ENCODE results near the gene SNRPA1.

Gene SNRPA1

GRCh38 chr15:101233651-101234280, 61.3 kb downstream of the SNRPA1 start:
- no peak for DNase-seq

- no peak for DNase-seq
Measured at GRCh38 chr15:101232677-101233076, 62.4 kb downstream of the SNRPA1 start.
